Testis (tissue), 3 donors: ENCODE measurements around the gene TEKTIP1. TPM values are rescaled to one million over a fixed set of nuclear protein-coding genes. Genes with fewer than 3 reads are reported as not detected.
"Not testable (repeated sequence)": the region's sequence is repeated elsewhere in the genome, so short reads cannot be mapped to it uniquely, and the experiment has no call there.

ENCODE experiments used
- DNase-seq: peaks from one replicate; pipeline ENCODE4 v3.0.0-alpha.2; 2019
- H3K27ac ChIP-seq, 2 donors: fragments of 200-600 bp; sonication (generic); one replicate each; pipeline ENCODE4 v1.5.1; 2019
- H3K27me3 ChIP-seq: fragments of 200-600 bp; sonication (generic); one replicate; pipeline ENCODE4 v1.5.1; 2019
- H3K36me3 ChIP-seq: fragments of 200-600 bp; sonication (generic); one replicate; pipeline ENCODE4 v1.5.1; 2017; ENCODE audit warnings: low read depth; ENCODE audit errors: missing control alignments
- H3K4me1 ChIP-seq: fragments of 200-600 bp; sonication (generic); one replicate; pipeline ENCODE4 v1.5.1; 2019
- H3K4me3 ChIP-seq, 2 donors: fragments of 200-600 bp; sonication (generic); one replicate each; pipeline ENCODE4 v1.5.1; 2017 to 2019
- H3K9me3 ChIP-seq: fragments of 200-600 bp; sonication (generic); one replicate; pipeline ENCODE4 v1.5.1; 2017
- POLR2A ChIP-seq: fragments of 450-650 bp; IDR thresholded peaks from one replicate; pipeline ENCODE4 v1.6.1; 2017; ENCODE audit warnings: antibody characterized with exemption, mild to moderate bottlenecking, moderate library complexity
- WGBS, 2 donors: methylation state at CpG; one replicate each; pipeline ENCODE4 v1.1.5; 2018; 5-methylcytosine and 5-hydroxymethylcytosine counted together
- intact Hi-C: fragments of 100-400 bp; cut with DNase I; formaldehyde crosslinking; loops from one replicate; pipeline ENCODE4 v1.15.1; 2023; ENCODE audit warnings: low total_unique reads
- polyA plus RNA-seq: library from polyadenylated mRNA; stranded (reverse); fragments of 350-450 nt; fragmentation: Illumina TruSeq; extraction: RNeasy Lipid Tissue Mini Kit (QIAGEN cat#74804); gene quantifications from one replicate; pipeline ENCODE4 v1.2.3, GENCODE V29; 2014; ENCODE audit warnings: low read depth, low replicate concordance; ENCODE audit not compliant: insufficient read depth
- total RNA-seq, 2 donors: library from RNA; depleted of rRNA; stranded (reverse); fragments of >200 nt; gene quantifications; one replicate each; pipeline ENCODE4 v1.2.3, GENCODE V29; 2016
- TF ChIP-seq, protein P1 (sequence below), 3 experiments: fragments of 450-650 bp in 2 of 3; fragments of 200-600 bp in 1 of 3; sonication (generic) in 1 of 3; IDR thresholded peaks; one replicate each; pipeline ENCODE4 v1.5.1; 2016 to 2019; ENCODE audit warnings: antibody characterized with exemption in 3 of 3, mild to moderate bottlenecking in 2 of 3, moderate library complexity in 1 of 3

The TEKTIP1 gene
- total and polyA plus RNA-seq, 3 donors from 2014 or later, result 35.8 to 68.2 (median 55.9) TPM

DNA sequence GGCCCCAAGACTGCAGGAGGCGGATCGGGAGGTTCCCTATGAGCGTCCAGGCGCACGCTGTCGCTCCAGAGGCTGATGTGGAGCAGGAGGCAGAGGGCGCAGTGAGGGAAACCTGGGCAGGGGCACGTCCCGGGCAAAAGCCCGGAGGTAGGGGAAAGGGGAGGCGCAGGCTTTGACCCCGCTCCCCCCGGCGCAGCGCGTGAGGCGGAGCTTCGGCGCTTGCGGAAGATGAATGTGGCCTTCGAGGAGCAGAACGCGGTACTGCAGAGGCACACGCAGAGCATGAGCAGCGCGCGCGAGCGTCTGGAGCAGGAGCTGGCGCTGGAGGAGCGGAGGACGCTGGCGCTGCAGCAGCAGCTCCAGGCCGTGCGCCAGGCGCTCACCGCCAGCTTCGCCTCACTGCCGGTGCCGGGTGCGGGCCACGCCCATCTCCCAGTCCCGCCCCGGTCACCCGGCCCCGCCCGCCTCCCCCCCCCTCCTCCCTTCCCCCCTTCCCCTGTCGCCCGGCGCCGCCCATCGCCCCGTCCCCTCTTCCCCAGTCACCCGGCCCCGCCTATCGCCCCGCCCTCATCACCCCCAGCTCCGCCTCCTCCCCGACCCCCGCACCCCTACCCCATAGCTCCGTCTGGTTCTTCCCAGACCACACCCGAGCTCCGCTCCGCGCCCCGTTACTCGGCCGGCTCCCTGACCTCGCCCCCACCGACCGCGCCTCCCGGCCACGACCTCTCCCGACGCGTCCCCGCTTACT lies 37.9 kb downstream of the TEKTIP1 start:
- peaks cover 8% of the 10 kb centered on the region for H3K4me1 ChIP-seq
- H3K9me3 ChIP-seq, result no peaks in the 10 kb centered on the region
- H3K27ac ChIP-seq, result no peak overlapping the region
- no peaks in the 10 kb centered on the region for H3K36me3 ChIP-seq
- H3K4me3 ChIP-seq, result peak overlapping the region; percentile 4 to 38
- no peaks in the 10 kb centered on the region for H3K27me3 ChIP-seq
- intact Hi-C loops, result no loop called here
- WGBS, 2 donors, result 69 to 72% methylated on average over 44 to 63 of the region's 78 CpGs
- TF ChIP-seq POLR2A, result no peak
- TF ChIP-seq, protein P1, sequence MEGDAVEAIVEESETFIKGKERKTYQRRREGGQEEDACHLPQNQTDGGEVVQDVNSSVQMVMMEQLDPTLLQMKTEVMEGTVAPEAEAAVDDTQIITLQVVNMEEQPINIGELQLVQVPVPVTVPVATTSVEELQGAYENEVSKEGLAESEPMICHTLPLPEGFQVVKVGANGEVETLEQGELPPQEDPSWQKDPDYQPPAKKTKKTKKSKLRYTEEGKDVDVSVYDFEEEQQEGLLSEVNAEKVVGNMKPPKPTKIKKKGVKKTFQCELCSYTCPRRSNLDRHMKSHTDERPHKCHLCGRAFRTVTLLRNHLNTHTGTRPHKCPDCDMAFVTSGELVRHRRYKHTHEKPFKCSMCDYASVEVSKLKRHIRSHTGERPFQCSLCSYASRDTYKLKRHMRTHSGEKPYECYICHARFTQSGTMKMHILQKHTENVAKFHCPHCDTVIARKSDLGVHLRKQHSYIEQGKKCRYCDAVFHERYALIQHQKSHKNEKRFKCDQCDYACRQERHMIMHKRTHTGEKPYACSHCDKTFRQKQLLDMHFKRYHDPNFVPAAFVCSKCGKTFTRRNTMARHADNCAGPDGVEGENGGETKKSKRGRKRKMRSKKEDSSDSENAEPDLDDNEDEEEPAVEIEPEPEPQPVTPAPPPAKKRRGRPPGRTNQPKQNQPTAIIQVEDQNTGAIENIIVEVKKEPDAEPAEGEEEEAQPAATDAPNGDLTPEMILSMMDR (IDR thresholded peaks at IDR 0.05), result no peak
- DNase-seq, result no peak

DNA sequence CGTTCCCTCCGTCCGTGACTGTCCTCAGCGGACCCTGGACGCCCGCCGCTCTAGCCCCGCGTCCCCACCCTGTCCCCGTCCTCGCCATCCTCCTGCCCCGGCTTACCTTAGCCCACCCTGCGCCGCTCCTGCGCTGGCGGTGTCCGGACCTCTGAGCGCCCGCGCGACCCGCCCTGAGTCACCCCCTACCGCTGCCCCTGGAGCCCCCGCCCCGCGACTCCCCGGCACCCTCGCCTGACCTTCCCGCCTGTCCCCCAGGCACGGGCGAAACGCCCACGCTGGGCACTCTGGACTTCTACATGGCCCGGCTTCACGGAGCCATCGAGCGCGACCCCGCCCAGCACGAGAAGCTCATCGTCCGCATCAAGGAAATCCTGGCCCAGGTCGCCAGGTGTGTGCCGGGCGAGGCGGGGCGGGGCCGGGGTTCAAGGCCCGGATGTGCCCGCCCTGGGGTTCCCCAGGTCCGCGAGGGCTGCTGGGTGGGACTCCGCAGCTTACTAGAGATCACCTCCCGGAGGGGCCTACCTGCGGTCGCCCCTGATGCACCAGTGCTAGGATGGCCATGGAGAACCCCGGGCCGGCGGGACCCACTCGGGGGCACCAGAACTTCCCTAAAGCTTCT lies 38.9 kb downstream of the TEKTIP1 start:
- 72 to 86% methylated on average over 51 to 60 of the region's 60 CpGs for WGBS, 2 donors
- Histone ChIP-seq H3K27me3 (no peaks in the 10 kb centered on the region), H3K27ac (no peak overlapping the region), H3K9me3 (no peaks in the 10 kb centered on the region), H3K4me1 (peaks cover 5% of the 10 kb centered on the region), H3K36me3 (no peaks in the 10 kb centered on the region), H3K4me3 (peak overlapping the region in 1 of 2 donors; percentile 38)
- DNase-seq, result no peak
- TF ChIP-seq POLR2A, result no peak
- TF ChIP-seq, protein P1 (IDR thresholded peaks at IDR 0.05), result no peak
- intact Hi-C loops, result no loop called here

DNA sequence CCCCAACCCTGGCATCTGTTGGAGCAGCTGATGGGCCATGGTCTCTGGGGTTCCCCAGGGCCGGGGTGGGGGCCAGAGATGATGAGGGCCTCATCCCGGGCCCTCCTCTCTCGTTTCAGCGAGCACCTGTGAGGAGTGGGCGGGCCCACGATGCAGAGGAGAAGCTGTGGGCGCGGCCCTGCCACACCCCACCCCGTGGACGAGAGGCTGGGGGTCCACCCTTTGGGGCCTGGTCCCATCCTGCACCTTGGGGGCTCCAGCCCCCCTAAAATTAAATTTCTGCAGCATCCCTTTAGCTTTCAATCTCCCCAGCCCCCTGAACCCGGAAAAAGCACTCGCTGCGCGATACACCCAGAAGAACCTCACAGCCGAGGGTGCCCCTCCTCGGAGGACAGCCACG lies 39.4 kb downstream of the TEKTIP1 start:
- DNase-seq, result no peak
- H3K4me3 ChIP-seq, result peak overlapping the region in 1 of 2 donors; percentile 38
- 55 to 70% methylated on average over 11 to 17 of the region's 17 CpGs for WGBS, 2 donors
- H3K9me3 ChIP-seq, result no peaks in the 10 kb centered on the region
- intact Hi-C loops, result no loop called here
- H3K36me3 ChIP-seq, result no peaks in the 10 kb centered on the region
- H3K4me1 ChIP-seq, result peaks cover 4% of the 10 kb centered on the region
- no peaks in the 10 kb centered on the region for H3K27me3 ChIP-seq
- no peak for TF ChIP-seq POLR2A
- TF ChIP-seq, protein P1 (IDR thresholded peaks at IDR 0.05), result no peak
- no peak overlapping the region for H3K27ac ChIP-seq

DNA sequence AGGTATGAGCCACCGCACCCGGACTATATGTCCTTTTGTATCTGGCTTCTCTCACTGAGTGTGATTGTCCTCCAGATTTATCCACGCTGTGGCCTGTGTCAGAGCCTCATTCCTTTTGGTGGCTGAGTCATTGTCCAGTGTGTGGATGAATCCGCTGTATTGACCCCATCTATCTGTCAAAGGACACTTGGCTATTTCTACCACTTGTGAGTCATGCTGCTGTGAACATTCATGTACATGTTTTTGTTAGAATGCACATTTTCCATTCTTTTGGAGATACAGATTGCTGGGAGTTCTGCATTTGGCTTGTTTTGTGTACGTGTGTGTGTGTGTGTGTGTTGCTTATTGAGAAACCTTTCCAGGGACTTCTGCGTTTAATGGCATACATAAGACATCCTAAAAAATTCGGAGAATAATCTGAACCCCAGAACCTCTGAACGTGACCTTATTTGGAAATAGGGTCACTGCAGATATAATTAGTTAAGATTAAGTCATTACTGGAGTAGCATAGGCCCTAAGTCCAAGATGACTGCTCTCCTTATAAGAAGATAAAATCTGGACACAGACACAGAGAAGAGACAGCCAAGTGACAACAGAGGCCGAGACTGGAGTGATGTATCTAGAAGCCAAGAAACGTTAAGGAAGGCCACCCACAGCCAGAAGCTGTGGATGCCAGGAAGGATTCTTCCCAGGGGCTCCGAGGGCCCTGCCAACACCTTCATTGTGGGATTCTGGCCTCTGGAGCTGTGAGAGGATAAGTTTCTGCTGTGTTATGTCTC lies 41.4 kb downstream of the TEKTIP1 start:
- Histone ChIP-seq H3K27ac (no peak overlapping the region), H3K36me3 (no peaks in the 10 kb centered on the region), H3K9me3 (no peaks in the 10 kb centered on the region), H3K27me3 (no peaks in the 10 kb centered on the region), H3K4me3 (no peak overlapping the region), H3K4me1 (no peaks in the 10 kb centered on the region)
- TF ChIP-seq, protein P1 (IDR thresholded peaks at IDR 0.05), result no peak
- TF ChIP-seq POLR2A, result no peak
- 58 to 61% methylated on average over 11 of the region's 11 CpGs for WGBS, 2 donors
- DNase-seq, result no peak
- intact Hi-C loops, result no loop called here

DNA sequence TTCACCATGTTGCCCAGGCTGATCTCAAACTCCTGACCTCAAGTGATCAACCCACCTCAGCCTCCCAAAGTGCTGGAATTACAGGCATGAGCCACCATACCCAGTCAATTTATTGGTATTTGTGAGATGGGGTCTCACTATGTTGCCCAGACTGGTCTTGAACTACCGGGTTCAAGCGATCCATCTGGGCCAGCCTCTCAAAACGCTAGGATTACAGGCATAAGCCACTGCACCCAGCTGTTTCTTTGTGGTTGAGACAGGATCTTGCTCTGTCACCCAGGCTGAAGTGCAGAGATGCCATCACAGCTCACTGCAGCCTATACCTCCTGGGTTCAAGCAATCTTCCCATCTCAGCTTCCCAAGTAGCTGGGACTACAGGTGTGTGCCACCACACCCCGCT lies 42.8 kb downstream of the TEKTIP1 start:
- H3K27ac ChIP-seq, H3K9me3 ChIP-seq, DNase-seq, intact Hi-C loops, H3K36me3 ChIP-seq, H3K4me1 ChIP-seq, H3K4me3 ChIP-seq, H3K27me3 ChIP-seq: not testable (repeated sequence)
- WGBS, 2 donors, result 91 to 97% methylated on average over 4 of the region's 4 CpGs

DNA sequence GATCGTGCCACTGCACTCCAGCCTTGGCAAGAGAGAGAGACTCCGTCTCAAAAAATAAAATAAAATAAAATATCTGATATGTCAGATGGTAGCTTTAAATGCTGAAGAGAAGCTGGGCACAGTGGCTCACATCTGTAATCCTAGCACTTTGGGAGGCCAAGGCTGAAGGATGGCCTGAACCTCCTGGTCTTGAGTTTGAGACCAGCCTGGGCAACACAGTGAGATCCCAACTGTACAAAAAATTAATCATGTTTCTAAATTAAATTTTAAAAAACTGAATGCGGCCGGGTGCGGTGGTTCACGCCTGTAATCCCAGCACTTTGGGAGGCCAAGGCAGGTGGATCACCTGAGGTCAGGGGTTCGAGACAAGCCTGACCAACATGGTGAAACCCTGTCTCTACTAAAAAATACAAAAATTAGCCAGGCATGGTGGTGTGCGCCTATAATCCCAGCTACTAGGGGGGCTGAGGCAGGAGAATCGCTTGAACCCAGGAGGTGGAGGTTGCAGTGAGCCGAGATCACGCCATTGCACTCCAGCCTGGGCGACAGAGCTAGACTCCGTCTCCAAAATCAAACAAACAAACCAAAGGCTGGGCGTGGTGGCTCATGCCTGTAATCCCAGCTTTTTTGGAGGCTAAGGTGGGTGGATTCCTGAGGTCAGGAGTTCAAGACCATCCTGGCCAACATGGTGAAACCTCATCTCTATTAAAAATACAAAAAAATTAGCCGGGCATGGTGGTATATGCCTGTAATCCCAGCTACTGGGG lies 45.2 kb downstream of the TEKTIP1 start:
- WGBS, 2 donors, result 85 to 86% methylated on average over 15 of the region's 15 CpGs
- DNase-seq, H3K27me3 ChIP-seq, H3K4me3 ChIP-seq, H3K9me3 ChIP-seq, H3K4me1 ChIP-seq, intact Hi-C loops, H3K27ac ChIP-seq, H3K36me3 ChIP-seq: not testable (repeated sequence)
